ENCODE data around the gene ZFYVE16. TPM values are rescaled to one million over a fixed set of nuclear protein-coding genes. Genes with fewer than 3 reads are reported as not detected.
"Not testable (repeated sequence)": the region's sequence is repeated elsewhere in the genome, so short reads cannot be mapped to it uniquely, and the experiment has no call there.

ZFYVE16 gene
- total RNA-seq, 2 donors from 2014 or later: 29.1 to 39.8 TPM

DNA sequence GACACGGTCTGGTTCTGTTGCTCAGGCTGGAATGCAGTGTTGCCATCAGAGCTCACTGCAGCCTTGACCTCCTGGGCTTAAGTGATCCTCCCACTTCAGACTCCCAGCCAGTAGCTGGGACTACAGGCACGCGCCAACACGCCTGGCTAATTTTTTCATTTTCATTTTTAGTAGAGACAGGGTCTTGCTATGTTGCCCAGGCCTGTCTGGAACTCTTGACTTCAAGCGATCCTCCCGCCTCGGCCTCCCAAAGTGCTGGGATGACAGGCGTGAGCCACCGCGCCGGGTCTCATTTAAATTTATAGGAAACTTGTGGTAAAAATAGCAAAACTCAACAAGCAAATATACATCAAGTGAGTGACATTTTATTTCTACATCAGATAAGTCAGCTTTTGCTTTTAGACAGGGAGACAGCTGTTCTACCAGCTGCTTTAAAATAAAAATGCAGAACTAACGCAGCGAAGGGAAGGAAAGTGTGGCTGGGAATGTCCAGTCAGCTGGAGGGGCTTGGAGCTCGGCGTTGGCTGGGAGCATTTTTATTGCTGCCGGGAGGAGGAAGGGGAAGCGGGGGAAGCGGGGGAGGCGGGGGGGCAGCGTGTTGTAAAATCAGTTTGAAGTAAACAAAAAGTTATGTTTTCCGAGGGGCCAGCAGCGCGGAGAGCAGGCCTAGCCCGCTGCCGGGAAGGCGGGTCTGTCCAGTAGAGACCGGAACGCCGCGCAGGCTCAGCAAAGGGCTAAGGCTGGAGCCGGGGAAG lies 707 bp upstream of the ZFYVE16 start:
- intact Hi-C loops (cut with DNase I, micrococcal nuclease): no loop called here
- ATAC-seq (peak; percentile 6), DNase-seq (peak; percentile 52 to 55)

DNA sequence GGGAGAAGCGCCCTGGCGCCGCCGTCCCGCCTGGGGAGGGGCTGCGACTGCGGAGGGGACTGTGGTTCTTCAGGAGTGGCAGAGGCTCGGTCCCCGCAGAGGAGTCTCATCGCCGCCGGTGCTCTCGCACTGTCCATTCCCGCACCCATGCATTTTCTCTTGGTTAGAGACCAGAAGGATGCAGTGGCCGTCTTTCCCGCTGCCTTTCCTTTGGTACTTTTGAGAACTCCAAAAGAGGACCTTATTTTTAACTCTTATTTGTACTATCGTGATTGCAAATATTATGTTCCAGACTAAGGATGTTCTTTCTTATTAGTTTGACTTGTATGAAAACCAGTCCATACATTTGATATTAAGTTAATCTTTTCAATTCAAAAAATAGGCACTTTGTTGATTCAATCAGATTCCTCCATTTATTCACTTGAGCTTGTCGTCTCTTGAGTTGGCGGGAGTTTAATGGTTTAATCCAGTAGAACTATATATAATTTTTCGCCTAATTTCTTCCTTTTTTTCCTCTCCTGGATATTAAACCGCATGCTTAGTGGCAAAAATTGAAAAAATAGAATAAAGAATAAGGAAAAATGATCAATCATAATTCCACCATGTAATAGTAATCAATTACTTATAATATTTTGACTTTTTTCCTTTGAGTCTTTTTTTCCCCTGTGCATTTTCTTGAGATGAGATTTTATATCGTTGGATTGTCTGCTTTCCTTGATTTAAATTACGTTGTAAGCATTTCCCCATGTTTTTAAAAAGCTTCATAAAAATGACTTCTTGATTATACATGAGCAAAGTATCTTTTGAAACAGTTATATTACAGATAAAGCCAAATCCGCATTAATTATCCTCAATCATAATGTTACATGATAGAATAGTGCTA lies 861 bp downstream of the ZFYVE16 start:
- intact Hi-C loops (cut with DNase I, micrococcal nuclease): no loop called here
- peak; percentile 56 to 73 for DNase-seq
- ATAC-seq: peak; percentile 65

DNA sequence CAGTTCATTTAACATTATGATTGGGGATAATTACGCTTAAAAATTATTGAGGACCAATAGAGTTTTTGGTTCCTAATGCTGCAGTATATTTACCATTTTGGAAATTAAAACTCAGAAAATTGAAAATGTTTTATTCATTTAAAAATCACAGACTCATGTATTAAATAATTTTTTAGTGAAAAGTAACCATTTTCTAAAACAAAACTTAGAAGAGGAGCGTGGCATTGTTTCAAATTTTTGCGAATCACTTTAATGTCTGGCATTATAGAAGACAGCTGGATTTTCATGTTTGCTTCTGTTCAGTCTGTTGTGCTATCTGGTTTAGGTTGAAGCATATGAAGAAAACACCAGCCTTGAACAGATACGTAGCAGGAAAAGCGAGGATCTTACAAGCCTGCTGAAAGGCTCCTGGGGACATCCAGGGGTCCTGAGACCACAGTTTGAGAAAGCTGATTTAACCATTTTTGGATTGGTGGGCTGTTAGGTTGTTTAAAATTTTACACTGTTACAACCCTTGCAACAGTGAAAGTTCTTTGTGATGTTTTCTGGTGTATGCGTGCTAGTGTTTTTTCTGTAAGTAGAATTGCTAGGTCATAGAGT lies 1.6 kb downstream of the ZFYVE16 start:
- ATAC-seq (no peak), DNase-seq (no peak)
- intact Hi-C loops (cut with DNase I, micrococcal nuclease): no loop called here

DNA sequence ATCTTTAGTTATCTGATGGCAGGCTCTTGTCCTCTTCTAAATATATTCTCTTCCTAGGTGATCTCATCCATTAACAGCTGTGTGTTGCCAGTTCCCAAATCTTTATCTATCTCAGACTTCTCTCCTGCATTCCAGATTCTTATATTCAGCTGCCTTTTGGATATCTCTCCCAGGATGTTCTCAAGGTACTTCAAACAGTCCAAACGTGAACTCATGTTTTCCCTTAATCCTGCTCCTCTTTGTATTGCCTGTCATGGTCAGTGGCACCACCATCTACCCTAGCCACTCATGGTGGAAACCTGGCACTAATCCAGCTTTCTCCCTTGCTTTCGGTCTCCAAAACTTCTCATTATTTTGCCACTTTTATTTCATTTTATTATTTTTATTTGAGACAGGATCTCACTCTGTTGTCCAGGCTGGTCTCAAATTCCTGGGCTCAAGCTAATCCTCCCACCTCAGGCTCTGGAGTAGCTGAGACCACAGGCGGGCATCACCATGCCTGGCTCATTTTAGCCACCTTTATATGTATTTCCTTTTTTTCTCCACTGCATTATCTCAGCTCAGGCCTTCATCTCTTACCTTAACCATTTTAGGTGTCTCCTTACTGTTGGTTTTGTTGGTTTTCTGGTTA lies 3.8 kb downstream of the ZFYVE16 start:
- intact Hi-C loops (cut with DNase I, micrococcal nuclease): no loop called here
- ATAC-seq (no peak), DNase-seq (no peak)

DNA sequence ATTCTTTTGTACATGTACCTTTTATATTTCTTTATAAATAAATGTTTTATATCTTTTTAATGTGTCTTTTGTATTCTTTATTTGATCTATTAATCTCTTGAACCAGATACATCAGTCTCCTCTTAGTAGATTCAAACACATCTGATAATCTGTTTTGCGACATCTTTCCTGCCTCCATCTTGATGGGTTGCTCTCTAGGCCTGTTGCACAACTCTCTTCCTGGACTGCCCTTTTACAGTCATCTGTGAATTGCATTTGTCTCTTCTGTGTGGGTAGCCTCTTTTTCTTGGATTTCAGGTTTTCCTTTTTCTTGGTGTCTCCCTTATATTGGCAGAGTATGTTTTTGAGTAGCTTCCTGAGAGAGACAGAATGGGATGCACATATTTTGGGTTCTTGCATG lies 6.2 kb downstream of the ZFYVE16 start:
- no peak for ATAC-seq
- intact Hi-C loops (cut with DNase I, micrococcal nuclease): no loop called here
- no peak for DNase-seq

DNA sequence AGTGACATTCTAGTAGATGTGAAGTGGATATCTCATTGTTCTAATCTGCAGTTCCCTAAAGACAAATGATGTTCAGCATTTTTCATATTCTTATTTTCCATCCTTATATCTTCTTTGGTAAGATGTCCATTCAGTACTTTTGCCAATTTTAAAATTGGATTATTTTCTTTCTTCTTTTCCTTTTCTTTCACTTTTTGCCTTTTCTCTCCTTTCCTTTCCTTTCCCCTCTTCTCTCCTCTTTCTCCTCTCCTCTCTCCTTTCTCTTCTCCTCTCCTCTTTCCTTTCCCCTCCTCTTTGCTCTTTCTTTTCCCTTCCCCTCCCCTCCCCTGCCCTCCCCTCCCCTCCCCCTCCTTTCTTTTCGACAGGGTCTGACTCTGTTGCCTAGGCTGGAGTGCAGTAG lies 10.1 kb downstream of the ZFYVE16 start:
- intact Hi-C loops (cut with DNase I, micrococcal nuclease): no loop called here
- DNase-seq: no peak
- no peak for ATAC-seq

DNA sequence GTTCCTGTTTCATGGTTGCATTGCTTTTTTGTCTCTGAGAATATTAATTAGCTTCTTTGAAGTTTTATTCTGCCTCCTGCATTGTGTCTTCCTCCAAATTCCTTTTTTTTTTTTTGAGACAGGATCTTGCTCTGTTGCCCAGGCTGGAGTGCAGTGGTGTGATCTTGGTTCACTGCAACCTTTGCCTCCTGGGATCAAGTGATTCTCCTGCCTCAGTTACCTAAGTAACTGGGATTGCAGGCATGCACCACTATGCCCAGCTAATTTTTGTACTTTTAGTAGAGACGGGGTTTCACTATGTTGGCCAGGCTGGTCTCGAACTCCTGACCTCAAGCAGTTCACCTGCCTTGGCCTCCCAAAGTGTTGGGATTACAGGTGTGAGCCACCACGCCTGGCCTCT lies 16.5 kb downstream of the ZFYVE16 start:
- DNase-seq; intact Hi-C loops (cut with DNase I, micrococcal nuclease); ATAC-seq: not testable (repeated sequence)

DNA sequence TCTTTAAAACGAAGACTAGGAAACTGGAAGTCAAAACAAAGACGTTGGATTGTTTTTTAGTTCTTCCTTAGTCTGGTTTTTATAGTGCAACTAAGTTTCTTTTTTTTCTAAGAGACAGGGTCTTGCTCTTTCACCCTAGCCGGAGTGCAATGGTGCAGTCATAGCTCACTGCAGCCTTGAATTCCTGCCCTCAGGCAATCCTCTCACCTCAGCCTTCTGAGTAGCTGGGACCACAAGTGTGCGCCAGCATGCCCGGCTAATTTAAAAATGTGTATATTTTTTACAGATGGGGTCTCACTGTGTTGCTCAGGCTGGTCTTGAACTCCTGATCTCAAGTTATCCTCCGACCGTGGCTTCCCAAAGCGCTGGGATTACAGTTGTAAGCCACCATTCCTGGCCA lies 27.6 kb downstream of the ZFYVE16 start:
- intact Hi-C loops (cut with DNase I, micrococcal nuclease): no loop called here
- DNase-seq: no peak
- ATAC-seq: no peak

DNA sequence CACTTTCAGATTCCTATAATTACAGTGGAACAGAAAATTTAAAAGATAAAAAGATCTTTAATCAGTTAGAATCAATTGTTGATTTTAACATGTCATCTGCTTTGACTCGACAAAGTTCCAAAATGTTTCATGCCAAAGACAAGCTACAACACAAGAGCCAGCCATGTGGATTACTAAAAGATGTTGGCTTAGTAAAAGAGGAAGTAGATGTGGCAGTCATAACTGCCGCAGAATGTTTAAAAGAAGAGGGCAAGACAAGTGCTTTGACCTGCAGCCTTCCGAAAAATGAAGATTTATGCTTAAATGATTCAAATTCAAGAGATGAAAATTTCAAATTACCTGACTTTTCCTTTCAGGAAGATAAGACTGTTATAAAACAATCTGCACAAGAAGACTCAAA lies 29.5 kb downstream of the ZFYVE16 start:
- intact Hi-C loops (cut with DNase I, micrococcal nuclease): no loop called here

DNA sequence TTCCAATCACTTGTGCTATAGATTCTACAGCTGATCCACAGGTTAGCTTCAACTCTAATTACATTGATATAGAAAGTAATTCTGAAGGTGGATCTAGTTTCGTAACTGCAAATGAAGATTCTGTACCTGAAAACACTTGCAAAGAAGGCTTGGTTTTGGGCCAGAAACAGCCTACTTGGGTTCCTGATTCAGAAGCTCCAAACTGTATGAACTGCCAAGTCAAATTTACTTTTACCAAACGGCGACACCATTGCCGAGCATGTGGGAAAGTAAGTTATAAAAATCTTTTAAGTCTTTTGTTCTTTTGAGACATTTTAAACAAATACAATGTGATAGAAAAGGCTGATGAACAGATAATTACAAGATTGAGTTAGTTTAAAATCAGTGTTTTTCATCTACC lies 30.9 kb downstream of the ZFYVE16 start:
- DNase-seq (no peak), ATAC-seq (no peak)
- intact Hi-C loops (cut with DNase I, micrococcal nuclease): no loop called here

More for the DNA sequence above, 29.5 kb downstream of the ZFYVE16 start:
- ATAC-seq: no peak
- no peak for DNase-seq

DNA sequence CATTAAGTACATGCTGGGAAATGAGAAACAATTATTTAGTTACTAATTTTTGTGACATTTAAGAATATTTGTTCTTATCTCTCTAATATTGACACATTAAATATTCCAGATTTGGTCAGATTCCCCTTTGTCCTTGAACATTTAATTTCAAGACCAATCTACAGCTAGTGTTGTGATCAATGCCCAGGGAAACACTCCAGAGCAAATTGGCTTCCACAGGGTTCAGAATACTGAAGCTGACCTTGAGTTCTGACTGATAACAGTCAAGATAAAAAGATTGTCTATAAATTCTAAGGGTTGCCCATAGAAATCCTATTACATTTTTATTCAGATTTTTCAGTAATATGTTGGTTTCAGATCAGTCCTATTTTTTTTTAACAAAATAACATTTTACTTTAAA lies 31.3 kb downstream of the ZFYVE16 start:
- ATAC-seq (no peak), DNase-seq (no peak)
- intact Hi-C loops (cut with DNase I, micrococcal nuclease): no loop called here

DNA sequence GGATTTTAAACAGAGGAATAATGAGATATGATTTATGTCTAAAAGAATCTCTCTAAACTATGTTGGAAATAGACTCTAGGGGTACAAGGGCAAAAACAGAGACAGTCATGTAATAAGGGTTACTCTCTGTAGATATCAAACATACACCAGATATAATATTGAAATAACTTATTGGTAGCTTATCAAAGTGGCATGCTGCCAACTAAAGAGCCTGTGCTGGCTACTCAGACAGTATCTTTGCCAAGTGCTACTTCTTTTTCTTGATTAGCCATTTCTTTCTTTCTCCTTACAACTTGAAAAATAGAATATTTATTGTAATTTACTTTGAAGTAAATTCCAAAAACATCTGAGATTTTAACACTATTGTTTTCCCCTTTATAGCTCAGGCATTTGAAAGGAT lies 34.9 kb downstream of the ZFYVE16 start:
- no peak for ATAC-seq
- no peak for DNase-seq
- intact Hi-C loops (cut with DNase I, micrococcal nuclease): no loop called here

DNA sequence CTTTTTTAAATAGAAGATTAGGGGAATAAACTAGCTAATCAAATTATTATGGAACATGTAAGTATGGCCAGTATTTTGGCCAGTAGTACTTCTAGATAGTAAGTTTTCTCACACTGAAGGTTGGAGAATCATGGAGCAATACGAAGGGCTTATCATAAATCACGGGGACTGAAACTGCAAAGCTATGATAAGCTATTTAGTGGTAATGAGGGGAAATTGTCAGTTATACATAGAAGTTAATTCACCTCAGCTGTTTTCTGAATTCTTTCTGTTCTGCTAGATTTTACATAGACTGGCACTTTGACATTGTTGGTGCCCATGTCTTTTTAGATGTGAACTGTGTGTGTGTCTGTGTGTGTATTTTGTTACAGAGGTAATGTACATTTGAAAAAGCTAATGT lies 45.5 kb downstream of the ZFYVE16 start:
- no peak for ATAC-seq
- intact Hi-C loops (cut with DNase I, micrococcal nuclease): no loop called here
- DNase-seq: no peak

DNA sequence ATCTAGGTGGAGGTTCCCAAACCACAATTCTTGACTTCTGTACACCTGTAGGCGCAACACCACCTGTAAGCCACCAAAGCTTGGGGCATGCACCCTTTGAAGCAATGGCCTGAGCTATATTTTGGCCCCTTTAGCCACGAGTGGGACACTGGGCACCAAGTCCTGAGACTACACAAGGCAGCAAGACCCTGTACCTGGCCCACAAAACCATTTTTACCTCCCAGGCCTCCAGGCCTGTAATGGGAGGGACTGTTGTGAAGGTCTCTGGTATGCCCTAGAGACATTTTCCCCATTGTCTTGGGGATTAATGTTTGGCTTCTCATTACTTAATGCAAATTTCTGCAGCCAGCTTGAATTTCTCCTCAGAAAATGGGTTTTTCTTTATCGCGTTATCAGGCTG lies 55.4 kb downstream of the ZFYVE16 start:
- no peak for DNase-seq
- no peak for ATAC-seq
- intact Hi-C loops (cut with DNase I, micrococcal nuclease): no loop called here

DNA sequence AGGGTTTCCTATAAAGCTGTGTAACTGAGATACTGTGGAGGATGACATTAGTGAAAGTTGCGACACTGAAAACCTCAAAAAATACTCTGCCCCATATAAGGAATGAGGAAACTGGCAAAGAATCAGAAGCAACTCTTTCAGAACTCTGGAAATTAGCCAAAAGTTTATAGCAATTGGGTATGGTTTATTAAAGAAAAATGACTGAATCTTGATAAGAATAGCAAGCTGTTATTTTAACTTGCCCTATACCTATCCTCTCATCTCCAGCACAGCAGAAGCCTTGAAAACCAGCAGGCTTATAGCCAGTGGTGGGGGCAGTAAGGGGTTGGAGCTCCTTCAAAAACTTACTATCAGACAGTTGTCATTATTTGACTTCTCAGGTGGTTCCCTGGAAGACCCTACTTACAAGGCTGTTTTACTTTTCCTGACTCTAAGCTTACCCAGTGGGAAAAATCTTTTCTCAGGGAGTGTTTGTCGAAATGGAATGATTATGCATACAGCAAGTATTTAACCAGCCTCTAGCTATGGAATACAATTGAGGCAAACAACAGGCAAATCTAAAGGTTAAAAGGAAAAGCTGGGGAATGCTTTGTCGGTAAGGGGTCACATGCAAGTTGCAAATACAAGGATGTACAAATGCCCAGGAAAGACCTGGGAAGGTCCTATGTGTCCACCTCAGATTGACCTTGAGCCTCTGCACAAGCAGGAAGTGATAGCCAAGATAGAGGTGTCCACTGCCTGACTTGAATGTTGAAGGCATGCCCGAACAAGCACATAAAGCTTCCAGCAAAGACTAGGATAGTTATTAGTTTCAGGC lies 59.0 kb downstream of the ZFYVE16 start:
- ATAC-seq (no peak), DNase-seq (no peak)

DNA sequence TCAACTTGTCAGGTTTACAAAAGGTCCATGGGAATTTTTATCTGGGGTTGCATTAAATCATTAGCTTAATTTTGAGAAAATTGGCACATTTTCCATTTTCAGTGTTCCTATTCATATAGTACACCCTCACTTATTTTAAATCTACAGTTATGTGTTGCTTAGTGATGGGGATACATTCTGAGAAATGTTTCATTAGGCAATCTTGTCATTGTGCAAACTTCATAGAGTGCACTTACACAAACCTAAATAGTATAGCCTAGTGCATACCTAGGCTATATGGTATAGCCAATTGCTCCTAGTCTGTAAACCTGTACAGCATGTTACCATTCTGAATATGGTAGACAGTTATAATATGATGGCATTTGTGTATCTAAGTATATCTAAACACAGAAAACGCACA lies 60.3 kb downstream of the ZFYVE16 start:
- ATAC-seq (no peak), DNase-seq (no peak)
- intact Hi-C loops (cut with DNase I, micrococcal nuclease): no loop called here

More for the DNA sequence above, 59.0 kb downstream of the ZFYVE16 start:
- intact Hi-C loops (cut with DNase I, micrococcal nuclease): no loop called here

DNA sequence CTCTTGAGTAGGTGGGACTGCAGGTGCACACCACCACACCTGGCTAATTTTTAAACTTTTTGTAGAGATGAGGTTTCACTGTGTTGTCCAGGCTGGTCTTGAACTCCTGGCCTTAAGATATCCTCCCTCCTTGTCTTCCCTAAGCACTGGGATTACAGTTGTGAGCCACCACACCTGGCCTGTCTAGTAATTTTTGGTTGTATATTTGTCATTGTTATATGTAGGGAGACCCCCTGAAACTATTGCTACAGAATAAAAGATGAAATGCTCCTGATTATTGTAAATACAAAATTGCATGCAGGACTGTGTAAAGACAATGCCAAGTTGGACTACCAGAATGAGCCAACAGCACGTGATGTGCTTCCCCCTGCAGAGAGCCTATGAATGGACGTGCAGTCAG lies 62.8 kb downstream of the ZFYVE16 start:
- intact Hi-C loops (cut with DNase I, micrococcal nuclease); DNase-seq; ATAC-seq: not testable (repeated sequence)

DNA sequence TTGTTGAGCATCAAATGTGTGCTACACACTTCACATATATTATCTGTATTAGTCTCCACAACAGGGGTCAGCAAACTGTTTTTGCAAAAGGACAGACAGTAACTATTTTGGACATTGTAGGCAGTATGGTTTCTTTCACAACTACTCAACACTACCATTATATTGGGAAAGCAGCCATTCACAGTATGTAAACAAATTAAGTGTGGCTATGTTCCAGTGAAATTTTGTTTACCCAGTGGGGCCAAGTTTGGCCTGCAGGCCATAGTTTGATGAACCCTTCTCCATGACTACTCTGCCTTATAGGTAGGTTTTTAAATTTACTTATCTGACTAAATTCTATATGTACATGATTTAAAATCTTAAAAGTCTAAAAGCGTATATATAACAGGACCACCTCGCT lies 67.1 kb downstream of the ZFYVE16 start:
- intact Hi-C loops (cut with DNase I, micrococcal nuclease): no loop called here
- DNase-seq (no peak), ATAC-seq (no peak)

DNA sequence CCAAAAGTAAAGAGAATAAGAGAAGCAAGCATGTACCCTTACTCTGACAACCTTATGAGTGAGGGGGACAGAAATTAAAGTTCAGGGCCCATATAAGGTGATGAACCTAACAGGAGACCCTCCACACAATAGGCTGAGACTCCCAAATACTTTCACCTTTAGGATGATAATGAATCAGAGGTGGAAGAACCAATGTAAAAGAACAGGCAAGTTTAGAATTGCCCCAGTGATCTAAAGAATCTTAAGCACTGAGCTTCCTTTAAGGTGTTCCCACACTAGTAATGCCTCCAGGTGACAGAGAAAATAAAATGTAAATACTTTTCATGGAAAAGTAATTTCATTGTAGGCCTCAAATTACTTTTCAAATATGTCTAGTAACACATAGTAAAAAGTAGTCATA lies 71.8 kb downstream of the ZFYVE16 start:
- intact Hi-C loops (cut with DNase I, micrococcal nuclease): no loop called here
- ATAC-seq: no peak
- no peak for DNase-seq

Measured in left colon (tissue), 2 donors.